ENCODE data around the gene MAL. TPM values are rescaled to one million over a fixed set of nuclear protein-coding genes. Genes with fewer than 3 reads are reported as not detected.
A peak's percentile ranks its signal among the peaks of the same experiment; 100 is the strongest.
"Not testable (repeated sequence)": the region's sequence is repeated elsewhere in the genome, so short reads cannot be mapped to it uniquely, and the experiment has no call there.

The MAL gene
- total RNA-seq, 1 donor from 2014 or later = 504 TPM

GRCh38 chr2:95032868-95033603, 7.5 kb downstream of the MAL start:
- DNase-seq (ENCODE audit: low read depth) = no peak

- no peak for DNase-seq (ENCODE audit: low read depth)
These were observed 8.7 kb downstream of the MAL start for GRCh38 chr2:95034221-95034620.

GRCh38 chr2:95034818-95035217, 9.3 kb downstream of the MAL start:
- DNase-seq (ENCODE audit: low read depth) = no peak

- no peak for DNase-seq (ENCODE audit: low read depth)
These were observed 11.3 kb downstream of the MAL start for GRCh38 chr2:95036596-95037383.

DNA sequence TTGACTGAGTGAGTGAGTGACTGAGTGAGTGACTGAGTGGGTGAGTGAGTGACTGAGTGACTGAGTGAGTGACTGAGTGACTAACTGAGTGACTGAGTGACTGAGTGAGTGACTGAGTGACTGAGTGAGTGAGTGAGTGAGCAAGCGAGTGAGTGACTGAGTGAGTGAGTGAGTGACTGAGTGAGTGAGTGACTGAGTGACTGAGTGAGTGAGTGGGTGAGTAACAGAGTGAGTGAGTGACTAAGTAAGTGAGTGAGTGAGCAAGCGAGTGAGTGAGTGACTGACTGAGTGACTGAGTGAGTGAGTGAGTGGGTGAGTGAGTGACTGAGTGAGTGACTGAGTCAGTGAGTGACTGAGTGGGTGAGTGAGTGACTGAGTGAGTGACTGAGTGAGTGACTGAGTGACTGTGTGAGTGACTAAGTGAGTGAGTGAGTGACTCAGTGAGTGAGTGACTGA, 11.9 kb downstream of the MAL start:
- no peak for DNase-seq (ENCODE audit: low read depth)

- DNase-seq (ENCODE audit: low read depth) = not testable (repeated sequence)
These were observed 12.5 kb downstream of the MAL start for GRCh38 chr2:95037841-95038585.

- no peak for DNase-seq (ENCODE audit: low read depth)
These were observed 13.3 kb downstream of the MAL start for GRCh38 chr2:95038635-95039298.

GRCh38 chr2:95039363-95039762, 13.9 kb downstream of the MAL start:
- no peak for DNase-seq (ENCODE audit: low read depth)

DNA sequence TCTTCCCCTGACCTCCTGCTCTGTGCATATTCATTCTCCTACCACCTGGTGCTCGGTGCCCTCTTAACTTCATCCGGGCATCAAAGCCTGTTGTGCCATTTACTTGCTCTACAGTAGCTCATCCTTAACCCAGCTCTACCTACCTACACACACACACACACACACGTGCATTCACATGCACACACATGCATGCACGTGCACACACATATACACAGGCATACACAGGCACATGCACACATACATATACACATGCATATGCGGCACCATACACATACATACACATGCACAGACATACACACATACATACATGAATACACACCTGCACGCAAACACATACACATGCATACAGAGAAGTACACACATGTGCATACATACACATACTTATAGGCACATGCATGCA, 14.5 kb downstream of the MAL start:
- DNase-seq (ENCODE audit: low read depth) = no peak

DNA sequence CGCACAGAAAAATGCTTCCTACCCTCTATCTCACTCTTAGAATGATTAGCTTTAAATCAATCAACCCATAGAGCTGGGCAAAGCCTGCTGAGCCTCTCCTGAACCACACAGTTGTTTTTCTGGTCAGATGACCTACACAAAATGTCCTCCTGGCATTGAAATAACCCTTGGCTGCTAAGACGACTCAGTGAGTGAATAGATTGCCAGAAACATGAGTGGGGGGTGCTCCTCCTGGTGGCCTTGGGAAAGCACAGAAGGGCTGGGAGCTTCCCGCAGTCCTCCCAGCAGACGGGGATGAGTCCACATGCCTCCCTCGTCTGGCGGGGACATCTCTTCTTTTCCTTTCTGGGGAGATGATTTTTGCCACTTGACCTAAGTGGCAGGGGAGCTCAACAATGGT, 14.9 kb downstream of the MAL start:
- DNase-seq (ENCODE audit: low read depth) = no peak

- DNase-seq (ENCODE audit: low read depth) = no peak
These were observed 15.7 kb downstream of the MAL start for GRCh38 chr2:95041060-95041823.

- no peak for DNase-seq (ENCODE audit: low read depth)
These were observed 16.4 kb downstream of the MAL start for GRCh38 chr2:95041824-95042442.

DNA sequence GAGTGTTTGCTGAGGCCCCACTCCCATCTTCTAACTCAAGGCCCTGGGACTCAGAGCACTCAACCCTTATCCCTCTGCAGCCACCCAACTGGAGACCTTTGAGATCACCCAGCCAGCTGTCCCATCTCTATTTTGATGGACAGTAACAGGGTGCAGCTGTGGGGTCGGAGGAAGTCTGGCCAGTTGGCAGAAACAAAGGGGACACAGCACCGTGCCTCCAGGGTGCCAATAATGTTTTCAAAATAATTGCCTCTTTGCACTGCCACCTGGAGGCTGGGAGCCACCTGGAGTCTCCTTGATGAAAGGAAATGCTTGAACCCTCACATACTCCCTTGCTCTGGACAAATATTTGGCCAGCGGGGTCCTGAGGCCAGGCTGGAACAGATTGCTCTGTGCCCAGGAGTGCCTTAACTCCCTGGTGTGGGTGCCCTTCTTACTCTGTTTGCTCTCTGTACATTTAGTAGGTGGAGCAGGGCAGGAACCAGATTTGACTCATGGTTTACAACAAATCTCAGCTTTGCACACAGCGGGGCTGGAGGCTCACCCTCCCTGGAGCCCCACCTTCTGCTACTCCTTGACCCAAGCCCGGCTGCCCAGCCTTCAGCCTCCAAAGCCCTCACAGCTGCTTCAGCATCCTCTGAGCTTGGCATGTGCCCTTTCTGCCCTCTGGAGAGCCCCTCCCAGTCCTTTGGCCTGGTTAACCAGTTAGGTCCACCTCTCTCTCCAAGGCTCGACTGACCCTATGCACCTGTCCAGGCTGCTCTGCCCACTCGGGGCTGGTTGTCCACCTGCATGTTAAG, 17.2 kb downstream of the MAL start:
- DNase-seq (ENCODE audit: low read depth) = no peak

- peak; percentile 82 for DNase-seq (ENCODE audit: low read depth)
These were observed 18.0 kb downstream of the MAL start for GRCh38 chr2:95043300-95044093.

GRCh38 chr2:95044601-95045000, 19.1 kb downstream of the MAL start:
- DNase-seq (ENCODE audit: low read depth) = no peak

GRCh38 chr2:95046371-95047112, 21.0 kb downstream of the MAL start:
- DNase-seq (ENCODE audit: low read depth) = no peak

DNA sequence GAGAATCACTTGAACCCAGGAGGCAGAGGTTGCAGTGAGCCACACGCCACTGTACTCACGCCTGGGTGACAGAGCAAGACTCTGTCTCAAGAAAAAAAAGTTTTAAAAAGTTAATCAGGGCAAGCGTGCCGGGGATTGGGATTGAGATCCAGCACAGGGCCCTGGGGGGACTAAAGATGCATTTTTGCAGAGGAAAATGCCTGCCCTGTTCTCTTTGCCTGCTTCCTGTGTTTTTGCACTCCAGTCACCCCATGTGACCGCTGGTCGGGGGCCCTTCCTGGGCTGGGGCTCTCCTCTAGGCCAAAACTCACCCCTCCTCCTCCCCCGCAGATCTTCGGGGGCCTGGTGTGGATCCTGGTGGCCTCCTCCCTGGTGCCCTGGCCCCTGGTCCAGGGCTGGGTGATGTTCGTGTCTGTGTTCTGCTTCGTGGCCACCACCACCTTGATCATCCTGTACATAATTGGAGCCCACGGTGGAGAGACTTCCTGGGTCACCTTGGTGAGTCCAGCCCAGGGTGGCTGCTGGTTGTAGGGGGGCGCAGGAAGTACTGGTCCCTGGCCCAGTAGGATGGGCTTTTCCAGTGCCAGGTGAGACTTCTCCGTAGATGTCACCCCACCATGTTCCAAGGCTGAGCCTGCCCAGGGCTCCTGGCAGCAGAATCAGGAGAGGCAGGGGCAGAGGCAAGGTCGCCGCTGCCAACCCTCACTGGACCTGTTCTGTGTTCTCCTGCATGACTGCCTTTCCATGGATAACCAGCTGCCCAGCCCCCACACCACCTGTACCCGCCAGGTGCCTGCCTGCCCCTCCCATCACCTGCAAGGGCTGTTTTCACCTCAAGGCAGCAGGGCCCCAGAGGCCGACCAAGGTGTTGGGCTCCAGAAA, 22.4 kb downstream of the MAL start:
- no peak for DNase-seq (ENCODE audit: low read depth)
